Uterus (tissue), 4 donors: Measurements from ENCODE around the gene SIAE. TPM values are rescaled to one million over a fixed set of nuclear protein-coding genes. Genes with fewer than 3 reads are reported as not detected.

Experiments used
- DNase-seq, 2 donors: peaks; one replicate each; pipeline ENCODE4 v3.0.0-alpha.2; 2019 to 2020
- H3K27ac ChIP-seq, 2 donors: fragments of 200-600 bp; sonication (generic); 1 replicate in 1 of 2; 2 replicates in 1 of 2; pipeline ENCODE4 v1.5.1; 2016 to 2018
- H3K27me3 ChIP-seq, 2 donors: fragments of 200-600 bp; sonication (generic); one replicate each; pipeline ENCODE4 v1.5.1; 2018 to 2019; ENCODE audit warnings: control low read depth in 1 of 2
- H3K36me3 ChIP-seq, 2 donors: fragments of 200-600 bp; sonication (generic); one replicate each; pipeline ENCODE4 v1.5.1; 2019; ENCODE audit warnings: control low read depth in 1 of 2
- H3K4me1 ChIP-seq, 2 donors: fragments of 200-600 bp; sonication (generic); one replicate each; pipeline ENCODE4 v1.5.1; 2018 to 2019; ENCODE audit warnings: control low read depth in 1 of 2
- H3K4me3 ChIP-seq, 2 donors: fragments of 200-600 bp; sonication (generic); 1 replicate in 1 of 2; 2 replicates in 1 of 2; pipeline ENCODE4 v1.5.1; 2018 to 2019; ENCODE audit warnings: mild to moderate bottlenecking in 1 of 2
- H3K9me3 ChIP-seq, 2 donors: fragments of 200-600 bp; sonication (generic); one replicate each; pipeline ENCODE4 v1.5.1; 2019; ENCODE audit warnings: control low read depth in 1 of 2
- POLR2A ChIP-seq, 2 donors: fragments of 450-650 bp; IDR thresholded peaks; one replicate each; pipeline ENCODE4 v1.6.1; 2016; ENCODE audit warnings: antibody characterized with exemption in 2 of 2, mild to moderate bottlenecking in 1 of 2, moderate library complexity in 1 of 2
- intact Hi-C: fragments of 100-400 bp; cut with DNase I; formaldehyde crosslinking; loops from one replicate; pipeline ENCODE4 v1.15.1; 2023; ENCODE audit warnings: low total_unique reads
- total RNA-seq, 4 donors: library from RNA; depleted of rRNA in 3 of 4; stranded (reverse); fragments of >200 nt in 3 of 4; gene quantifications; one replicate each; pipeline versions ENCODE4 v1.1.0 to v1.2.4, GENCODE V29; 2014 to 2023
- TF ChIP-seq, protein P1 (sequence below), 4 experiments: fragments of 200-600 bp in 2 of 4; fragments of 450-650 bp in 2 of 4; sonication (generic) in 2 of 4; IDR thresholded peaks; one replicate each; pipeline ENCODE4 v1.5.1; 2016 to 2019; ENCODE audit warnings: antibody characterized with exemption in 4 of 4, mild to moderate bottlenecking in 2 of 4, moderate library complexity in 1 of 4
- donor health status: DM: yes; HTN: yes; CAD: no.

SIAE gene
- total RNA-seq, 4 donors from 2014 or later, result 0.77 to 7.5 (median 5.3) TPM

- H3K36me3 ChIP-seq, result no peaks in the 10 kb centered on the region
- peak overlapping the region; percentile 88 to 95 for H3K4me3 ChIP-seq
- no peak for DNase-seq
- no peak for TF ChIP-seq POLR2A (IDR thresholded peaks at IDR 0.05)
- TF ChIP-seq, protein P1, sequence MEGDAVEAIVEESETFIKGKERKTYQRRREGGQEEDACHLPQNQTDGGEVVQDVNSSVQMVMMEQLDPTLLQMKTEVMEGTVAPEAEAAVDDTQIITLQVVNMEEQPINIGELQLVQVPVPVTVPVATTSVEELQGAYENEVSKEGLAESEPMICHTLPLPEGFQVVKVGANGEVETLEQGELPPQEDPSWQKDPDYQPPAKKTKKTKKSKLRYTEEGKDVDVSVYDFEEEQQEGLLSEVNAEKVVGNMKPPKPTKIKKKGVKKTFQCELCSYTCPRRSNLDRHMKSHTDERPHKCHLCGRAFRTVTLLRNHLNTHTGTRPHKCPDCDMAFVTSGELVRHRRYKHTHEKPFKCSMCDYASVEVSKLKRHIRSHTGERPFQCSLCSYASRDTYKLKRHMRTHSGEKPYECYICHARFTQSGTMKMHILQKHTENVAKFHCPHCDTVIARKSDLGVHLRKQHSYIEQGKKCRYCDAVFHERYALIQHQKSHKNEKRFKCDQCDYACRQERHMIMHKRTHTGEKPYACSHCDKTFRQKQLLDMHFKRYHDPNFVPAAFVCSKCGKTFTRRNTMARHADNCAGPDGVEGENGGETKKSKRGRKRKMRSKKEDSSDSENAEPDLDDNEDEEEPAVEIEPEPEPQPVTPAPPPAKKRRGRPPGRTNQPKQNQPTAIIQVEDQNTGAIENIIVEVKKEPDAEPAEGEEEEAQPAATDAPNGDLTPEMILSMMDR (IDR thresholded peaks at IDR 0.05), result no peak
- no peaks in the 10 kb centered on the region for H3K27me3 ChIP-seq
- intact Hi-C loops, result no loop called here
- H3K27ac ChIP-seq, result no peak overlapping the region
- no peaks in the 10 kb centered on the region for H3K4me1 ChIP-seq
- H3K9me3 ChIP-seq, result no peaks in the 10 kb centered on the region
Observed at GRCh38 chr11:124623861-124624525, 49.5 kb downstream of the SIAE start.

DNA sequence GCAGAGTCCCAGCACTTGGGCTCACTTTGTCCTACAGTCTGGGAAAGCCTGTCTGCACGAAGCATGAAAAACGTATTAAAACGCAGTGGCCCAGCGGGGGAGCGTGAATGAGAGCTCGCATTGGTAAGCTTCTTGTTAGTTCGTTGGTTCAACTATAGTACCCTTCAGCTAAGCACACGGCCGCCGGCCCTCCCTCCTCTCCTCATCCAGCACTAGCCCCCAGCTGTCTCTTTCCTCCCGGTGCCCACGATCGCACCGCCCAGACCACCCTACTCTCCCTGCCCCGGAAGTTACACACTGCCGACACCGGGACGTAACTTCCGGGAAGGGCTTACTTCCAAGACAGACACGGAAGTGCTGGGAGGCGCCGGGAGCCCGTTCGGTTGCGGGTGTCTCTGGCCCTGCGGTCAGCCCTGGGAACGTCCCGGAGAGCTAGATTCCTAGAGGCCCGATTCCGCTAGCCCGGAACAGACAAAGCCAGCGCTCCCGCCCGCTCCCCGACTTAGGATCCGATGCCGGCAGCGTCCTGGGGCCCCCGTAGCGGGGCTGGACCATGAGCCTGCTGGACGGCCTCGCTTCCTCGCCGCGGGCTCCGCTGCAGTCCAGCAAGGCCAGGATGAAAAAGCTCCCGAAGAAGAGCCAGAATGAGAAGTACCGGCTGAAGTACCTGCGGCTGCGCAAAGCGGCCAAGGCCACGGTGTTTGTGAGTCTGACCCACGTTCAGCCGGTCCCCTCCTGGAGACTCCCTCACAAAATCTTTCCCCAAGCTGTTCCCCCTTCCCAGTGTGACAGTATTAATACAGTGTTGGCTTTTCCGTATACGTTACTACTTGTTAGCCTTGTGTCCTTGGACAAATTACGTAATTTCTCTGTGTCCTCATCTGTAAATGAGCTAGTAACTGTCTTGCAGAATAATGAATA is 50.7 kb downstream of the SIAE start, which contains the start of gene TBRG1:
TBRG1 (plus strand) TSS at position 334 of the 921 bp plus-strand sequence; CDS start at position 554, 220 bp downstream.
- Histone ChIP-seq H3K9me3 (no peaks in the 10 kb centered on the region), H3K4me1 (no peaks in the 10 kb centered on the region), H3K4me3 (peak within 1 kb of the TSS; percentile 88 to 95), H3K27ac (peak within 1 kb of the TSS; percentile 86 to 87), H3K36me3 (no peaks in the 10 kb centered on the region), H3K27me3 (no peaks in the 10 kb centered on the region)
- intact Hi-C loops, result no loop called here
- TF ChIP-seq, protein P1 (IDR thresholded peaks at IDR 0.05), result peak in 1 of 4 experiments; percentile 2
- TF ChIP-seq POLR2A (IDR thresholded peaks at IDR 0.05), result peak; percentile 77 to 82
- peak; percentile 85 to 87 for DNase-seq

DNA sequence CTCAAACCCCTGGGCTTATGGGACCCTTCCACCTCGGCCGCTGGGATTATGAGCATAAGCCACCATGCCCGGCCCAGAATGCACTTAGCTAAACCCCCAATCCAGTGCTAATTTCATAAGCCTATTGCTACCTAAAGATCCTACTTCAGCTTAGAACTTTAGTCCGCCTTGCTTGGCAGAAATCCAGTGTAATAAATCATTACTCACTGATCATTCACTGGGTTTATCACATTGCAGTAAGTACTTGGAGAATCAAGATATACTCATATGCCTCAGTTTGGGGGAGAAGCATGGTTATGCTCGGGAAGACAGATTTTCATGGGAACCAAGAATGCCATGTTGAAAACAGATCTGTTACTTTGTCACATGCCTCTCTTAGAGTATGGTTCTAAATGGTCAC is 54.7 kb downstream of the SIAE start:
- no peak for DNase-seq
- intact Hi-C loops, result no loop called here
- Histone ChIP-seq H3K4me3 (no peak overlapping the region), H3K27ac (no peak overlapping the region), H3K36me3 (no peaks in the 10 kb centered on the region), H3K27me3 (no peaks in the 10 kb centered on the region), H3K4me1 (no peaks in the 10 kb centered on the region), H3K9me3 (no peaks in the 10 kb centered on the region)
- TF ChIP-seq, protein P1 (IDR thresholded peaks at IDR 0.05), result no peak
- no peak for TF ChIP-seq POLR2A (IDR thresholded peaks at IDR 0.05)

- no peaks in the 10 kb centered on the region for H3K4me1 ChIP-seq
- TF ChIP-seq POLR2A (IDR thresholded peaks at IDR 0.05), result no peak
- TF ChIP-seq, protein P1 (IDR thresholded peaks at IDR 0.05), result no peak
- H3K9me3 ChIP-seq, result no peaks in the 10 kb centered on the region
- no peaks in the 10 kb centered on the region for H3K36me3 ChIP-seq
- intact Hi-C loops, result no loop called here
- no peaks in the 10 kb centered on the region for H3K27me3 ChIP-seq
- no peak for DNase-seq
- no peak overlapping the region for H3K4me3 ChIP-seq
- no peak overlapping the region for H3K27ac ChIP-seq
Observed at GRCh38 chr11:124612567-124613246, 60.8 kb downstream of the SIAE start.
